Measurements from ENCODE around the gene PRAMEF25.
"Not testable (repeated sequence)": the region's sequence is repeated elsewhere in the genome, so short reads cannot be mapped to it uniquely, and the experiment has no call there.

Gene PRAMEF25

DNA sequence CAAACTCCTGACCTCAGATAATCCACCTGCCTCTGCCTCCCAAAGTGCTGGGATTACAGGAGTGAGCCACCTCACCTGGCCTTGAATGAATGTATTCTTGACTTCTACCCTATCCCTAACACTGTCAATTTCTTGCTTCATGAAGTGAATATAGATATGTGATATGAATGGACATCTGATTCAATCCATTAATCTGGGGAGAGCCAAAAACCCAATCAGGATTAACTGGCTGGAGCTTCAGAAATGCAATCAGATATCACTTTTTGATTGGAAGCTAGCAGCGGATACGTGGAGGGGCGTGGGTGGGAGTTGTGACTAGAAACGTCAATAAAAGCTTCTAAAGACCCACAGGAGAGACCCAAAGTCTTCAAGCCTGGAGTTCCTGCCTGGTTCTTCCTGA lies at the start of gene PRAMEF25:
PRAMEF25 (plus strand) TSS at position 301 of the 400 bp plus-strand sequence. CDS start 2,920 bp downstream, outside the sequence.
- DNase-seq (ENCODE audit: low read depth in 1 of 2, low spot score in 1 of 2); in situ Hi-C loops (cut with HindIII; ENCODE audit: low pct_unique_long_range_greater_than_20kb, low sequenced_read_pairs): not testable (repeated sequence)

DNA sequence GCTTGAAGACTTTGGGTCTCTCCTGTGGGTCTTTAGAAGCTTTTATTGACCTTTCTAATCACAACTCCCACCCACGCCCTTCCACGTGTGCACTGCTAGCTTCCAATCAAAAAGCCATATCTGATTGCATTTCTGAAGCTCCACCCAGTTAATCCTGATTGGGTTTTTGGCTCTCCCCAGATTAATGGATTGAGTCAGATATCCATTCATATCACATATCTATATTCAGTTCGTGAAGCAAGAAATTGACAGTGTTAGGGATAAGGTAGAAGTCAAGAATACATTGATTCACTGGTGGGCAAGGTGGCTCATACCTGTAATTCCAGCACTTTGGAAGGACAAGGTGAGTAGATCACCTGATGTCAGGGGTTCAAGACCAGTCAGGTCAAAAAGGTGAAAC lies 14.1 kb upstream of the PRAMEF25 start, which contains the start of gene PRAMEF27:
PRAMEF27 (minus strand) TSS at position 101 of the 400 bp plus-strand sequence. CDS start 2,916 bp downstream, outside the sequence.
- in situ Hi-C loops (cut with HindIII; ENCODE audit: low pct_unique_long_range_greater_than_20kb, low sequenced_read_pairs) = not testable (repeated sequence)

GRCh38 chr1:13116754-13117153 lies 46.2 kb downstream of the PRAMEF25 start, which contains the start of gene HNRNPCL2:
Gene HNRNPCL2, minus strand, starts transcription at chr1:13116854. Its CDS starts 454 bp downstream, at chr1:13116400.
- DNase-seq (ENCODE audit: low read depth in 1 of 2, low spot score in 1 of 2); in situ Hi-C loops (cut with HindIII; ENCODE audit: low pct_unique_long_range_greater_than_20kb, low sequenced_read_pairs): not testable (repeated sequence)

More for the DNA sequence above, 14.1 kb upstream of the PRAMEF25 start, which contains the start of gene PRAMEF27:
- DNase-seq (ENCODE audit: low read depth in 1 of 2, low spot score in 1 of 2) = not testable (repeated sequence)

Measured in T47D (cell line).